Dermis microvascular lymphatic vessel endothelial cell (primary cell): Measurements from ENCODE around the gene FGA. TPM values are rescaled to one million over a fixed set of nuclear protein-coding genes. Genes with fewer than 3 reads are reported as not detected.

Experiments used
- DNase-seq, 2 donors: peaks; one replicate each; pipeline versions ENCODE4 v3.0.0 to v3.0.0-alpha.2; 2010; ENCODE audit warnings: low read depth in 2 of 2
- total RNA-seq: library from RNA; depleted of rRNA; stranded (reverse); fragments of >200 nt; gene quantifications from 2 replicates; pipeline ENCODE4 v1.2.1, GENCODE V29; 2014

The FGA gene
- total RNA-seq, 1 donor from 2014 or later = not detected

DNA sequence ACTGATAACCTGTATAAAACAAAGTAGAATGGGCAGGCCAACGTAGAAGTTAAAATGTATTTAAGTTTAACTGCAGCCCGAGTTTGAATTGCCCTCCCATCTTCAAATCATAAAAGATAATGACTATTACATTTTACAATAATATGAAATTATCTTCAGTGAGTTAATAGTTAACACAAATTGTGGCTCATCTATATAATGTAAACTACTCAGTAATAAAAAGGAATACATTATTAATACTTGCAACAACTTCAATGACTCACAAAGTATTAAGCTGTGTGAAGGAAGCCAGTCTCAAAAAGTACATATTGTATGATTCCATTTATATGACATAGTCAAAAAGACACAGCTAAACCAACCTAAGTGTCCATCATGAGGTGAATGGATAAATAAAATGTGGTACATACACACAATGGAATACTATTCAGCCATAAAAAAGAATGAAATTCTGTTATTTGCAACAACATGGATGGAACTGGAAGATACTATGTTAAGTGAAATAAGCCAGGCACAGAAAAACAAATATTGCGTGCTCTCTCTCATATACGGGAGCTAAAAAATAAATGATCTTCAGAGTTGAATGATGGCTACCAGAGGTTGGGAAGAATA lies 48.2 kb downstream of the FGA start:
- DNase-seq = no peak

Other genes with a start within 250 kb of the FGA start
- gene DCHS2, start 98.9 kb downstream of the FGA start, total RNA-seq = 0.51 and 5.3 TPM in 2 replicates
- gene PLRG1, start 40.3 kb downstream of the FGA start, total RNA-seq = 51.6 and 65.7 TPM in 2 replicates
- not detected in 2 replicates for gene FGB, start 27.7 kb downstream of the FGA start, total RNA-seq
- gene FGG, start 21.9 kb upstream of the FGA start, total RNA-seq = not detected in 2 replicates
- gene LRAT, start 153.3 kb upstream of the FGA start, total RNA-seq = under 0.01 TPM in 1 of 2 replicates, not detected in the other
- not detected in 2 replicates for gene RBM46, start 190.5 kb upstream of the FGA start, total RNA-seq